GF-D8 (cell line): ENCODE results near the gene SP1.
"Not testable (repeated sequence)": the region's sequence is repeated elsewhere in the genome, so short reads cannot be mapped to it uniquely, and the experiment has no call there.

Experiments
- DNase-seq: peaks from one replicate; lab custom pipeline; 2025; lab: John Stamatoyannopoulos, UW

Gene SP1

DNA sequence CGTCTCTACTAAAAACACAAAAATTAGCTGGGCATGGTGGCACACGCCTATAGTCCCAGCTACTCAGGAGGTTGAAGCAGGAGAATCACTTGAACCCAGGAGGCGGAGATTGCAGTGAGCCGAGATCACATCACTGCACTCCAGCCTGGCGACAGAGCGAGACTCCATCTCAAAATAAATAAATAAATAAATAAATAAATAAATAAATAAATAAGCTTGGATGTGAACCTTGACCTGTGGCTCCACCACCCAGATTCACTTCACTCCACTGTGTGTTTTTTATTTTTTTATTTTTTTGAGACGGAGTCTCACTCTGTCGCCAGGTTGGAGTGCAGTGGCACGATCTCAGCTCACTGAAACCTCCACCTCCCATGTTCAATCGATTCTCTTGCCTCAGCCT, 18.3 kb upstream of the SP1 start:
- not testable (repeated sequence) for DNase-seq

GRCh38 chr12:53365245-53365904, 14.6 kb upstream of the SP1 start:
- DNase-seq = no peak

GRCh38 chr12:53373554-53374133, 6.3 kb upstream of the SP1 start:
- DNase-seq = not testable (repeated sequence)

DNA sequence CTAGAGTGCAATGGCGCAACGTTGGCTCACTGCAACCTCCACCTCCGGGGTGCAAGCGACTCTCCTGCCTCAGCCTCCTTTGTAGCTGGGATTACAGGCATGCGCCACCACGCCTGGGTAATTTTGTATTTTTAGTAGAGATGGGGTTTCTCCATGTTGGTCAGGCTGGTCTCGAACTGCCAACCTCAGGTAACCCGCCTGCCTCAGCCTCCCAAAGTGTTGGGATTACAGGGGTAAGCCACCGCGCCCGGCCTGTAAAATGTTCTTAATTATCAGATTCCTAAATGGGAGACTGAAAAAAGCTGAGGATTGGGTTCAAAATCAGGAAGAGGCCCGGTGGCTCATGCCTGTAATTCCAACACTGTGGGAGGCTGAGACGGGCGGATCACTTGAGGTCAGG, 5.7 kb upstream of the SP1 start:
- DNase-seq = not testable (repeated sequence)

DNA sequence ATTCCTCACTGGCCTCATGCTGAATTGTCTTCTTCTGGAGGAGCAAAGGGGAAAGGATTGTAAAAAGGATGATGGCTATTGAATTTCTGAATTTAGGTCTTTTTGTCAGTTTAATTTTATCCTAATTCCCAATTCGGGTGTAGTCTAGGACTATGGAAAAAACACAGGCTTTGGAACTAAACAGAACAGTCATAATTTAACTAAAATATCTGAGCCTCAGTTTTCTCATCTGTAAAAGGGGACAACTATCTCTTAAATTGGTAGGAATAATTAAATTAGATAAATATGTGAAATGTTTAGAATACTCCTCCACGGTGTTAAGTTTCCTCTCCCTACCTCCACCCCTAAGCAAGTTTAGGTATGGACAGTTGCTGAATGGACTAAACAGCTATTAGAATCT, 3.2 kb upstream of the SP1 start:
- DNase-seq = no peak

GRCh38 chr12:53378222-53378621, 1.8 kb upstream of the SP1 start:
- DNase-seq = no peak

DNA sequence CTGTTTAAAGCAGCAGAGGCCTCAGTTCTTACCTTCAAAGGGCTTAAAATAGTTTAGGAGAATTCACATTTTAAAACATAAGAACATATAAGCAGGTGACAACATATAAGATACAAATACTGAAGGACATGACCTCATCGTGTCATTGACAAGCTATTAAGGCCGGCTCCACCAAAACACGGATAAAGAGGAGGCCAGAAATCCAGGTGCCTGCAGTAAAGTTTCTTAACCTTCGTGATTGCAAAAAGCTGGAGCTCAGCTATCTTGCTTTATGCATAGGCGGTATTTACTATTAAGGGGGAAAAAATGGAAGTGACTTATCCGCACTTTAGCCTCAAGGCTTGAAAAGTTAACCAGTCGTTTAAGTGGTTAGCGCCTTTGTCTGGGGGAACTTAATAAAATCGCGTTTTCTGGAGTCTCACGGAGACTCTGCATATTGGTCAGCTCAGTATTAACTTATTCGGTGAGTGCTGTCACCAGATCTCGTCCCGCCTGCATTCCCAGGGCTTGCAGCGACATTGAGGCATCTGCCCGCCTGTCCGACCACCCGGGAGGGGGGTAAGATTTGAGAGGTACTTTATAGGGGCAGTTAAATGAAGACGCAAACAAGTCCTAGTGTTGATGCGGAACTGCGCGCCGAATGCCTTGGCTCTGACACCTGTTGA, 1.1 kb upstream of the SP1 start:
- DNase-seq = peak; percentile 26

- peak; percentile 100 for DNase-seq
Measured at GRCh38 chr12:53379389-53380103, 430 bp upstream of the SP1 start.

DNA sequence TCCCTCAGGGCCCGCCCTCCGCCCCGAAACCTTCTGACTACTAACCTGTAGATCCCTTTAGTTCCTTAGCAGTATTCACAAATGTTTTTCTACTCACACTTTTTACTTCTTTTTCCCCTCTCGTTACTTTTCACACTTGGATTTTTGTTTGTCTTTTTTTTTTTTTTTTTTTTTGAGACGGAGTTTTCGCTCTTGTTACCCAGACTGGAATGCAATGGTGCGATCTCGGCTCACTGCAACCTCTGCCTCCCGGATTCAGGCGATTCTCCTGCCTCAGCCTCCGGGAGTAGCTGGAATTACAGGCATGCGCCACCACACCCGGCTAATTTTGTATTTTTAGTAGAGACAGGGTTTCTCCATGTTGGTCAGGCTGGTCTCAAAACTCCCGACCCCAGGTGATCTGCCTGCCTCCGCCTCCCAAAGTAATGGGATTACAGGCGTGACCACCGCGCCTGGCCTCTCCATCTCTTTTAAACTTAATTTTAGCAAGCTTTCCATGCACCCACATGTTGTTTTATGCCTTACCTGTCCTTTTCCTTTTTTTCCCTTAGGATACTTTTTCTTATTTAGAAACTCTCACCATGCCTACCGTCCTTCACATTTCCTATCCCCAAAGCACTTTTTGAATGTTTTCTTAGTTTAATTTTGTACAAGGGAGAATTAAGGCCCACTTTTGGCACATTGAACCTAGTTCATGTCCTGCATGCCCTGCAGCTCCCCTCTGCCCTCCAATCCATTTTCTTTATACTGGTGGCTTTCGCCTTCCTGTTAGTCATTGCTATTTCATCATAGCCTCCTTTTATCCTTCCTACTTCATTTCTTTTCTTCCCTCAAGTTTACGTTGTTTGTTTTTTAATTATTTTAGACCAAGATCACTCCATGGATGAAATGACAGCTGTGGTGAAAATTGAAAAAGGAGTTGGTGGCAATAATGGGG, 1.1 kb downstream of the SP1 start:
- peak; percentile 28 for DNase-seq

GRCh38 chr12:53381731-53382630, 2.0 kb downstream of the SP1 start:
- DNase-seq = no peak

GRCh38 chr12:53383258-53383657, 3.3 kb downstream of the SP1 start:
- no peak for DNase-seq

DNA sequence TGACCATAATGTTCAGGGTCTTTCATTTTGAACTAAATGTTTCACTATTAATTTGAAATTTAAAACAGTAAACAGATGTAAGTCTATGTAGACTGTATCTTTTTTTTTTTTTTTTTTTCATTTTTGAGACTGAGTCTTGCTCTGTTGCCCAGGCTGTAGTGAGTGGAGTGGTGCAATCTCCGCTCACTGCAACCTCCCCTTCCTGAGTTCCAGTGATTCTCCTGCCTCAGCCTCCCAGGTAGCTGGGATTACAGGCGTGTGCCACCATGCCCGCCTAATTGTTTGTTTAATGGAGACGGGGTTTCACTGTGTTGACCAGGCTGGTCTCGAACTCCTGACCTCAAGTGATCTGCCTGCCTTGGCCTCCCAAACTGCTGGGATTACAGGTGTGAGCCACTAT, 6.4 kb downstream of the SP1 start:
- not testable (repeated sequence) for DNase-seq

DNA sequence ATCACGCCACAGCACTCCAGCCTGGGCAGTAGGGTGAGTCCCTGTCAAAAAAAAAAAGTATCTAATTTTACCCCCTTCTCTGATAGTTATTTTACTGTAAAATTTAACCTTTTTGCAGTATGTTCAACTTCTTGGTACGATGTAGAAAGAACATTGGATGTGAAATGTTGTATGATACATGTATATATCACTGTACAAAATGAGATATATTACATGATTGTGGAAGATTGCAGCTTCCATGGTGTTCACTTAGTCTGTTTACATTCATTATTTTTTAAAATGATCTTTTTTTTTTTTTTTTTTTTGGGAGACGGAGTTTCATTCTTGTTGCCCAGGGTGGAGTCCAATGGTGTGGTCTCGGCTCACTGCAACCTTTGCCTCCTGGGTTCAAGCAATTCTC, 9.0 kb downstream of the SP1 start:
- no peak for DNase-seq

DNA sequence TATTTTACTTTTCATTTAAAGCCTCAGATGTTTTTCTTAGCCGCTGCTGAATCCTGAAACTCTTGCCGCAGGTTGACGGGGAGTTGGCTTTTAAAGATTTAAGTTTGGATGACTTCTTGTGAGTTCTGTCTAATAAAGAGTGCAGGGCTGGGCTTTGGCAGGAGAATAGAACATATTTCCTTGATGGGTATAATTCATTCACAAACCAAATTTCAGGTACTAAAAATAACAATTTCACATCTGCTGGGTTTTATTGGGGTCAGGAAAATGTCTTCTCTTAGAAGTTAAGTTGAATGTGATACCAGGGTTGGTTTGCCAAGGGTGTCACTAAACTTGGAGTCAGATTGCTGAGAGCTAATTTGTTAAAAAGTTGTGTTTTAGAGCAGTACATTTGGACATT, 9.7 kb downstream of the SP1 start:
- DNase-seq = no peak

GRCh38 chr12:53391724-53392123, 11.7 kb downstream of the SP1 start:
- no peak for DNase-seq

DNA sequence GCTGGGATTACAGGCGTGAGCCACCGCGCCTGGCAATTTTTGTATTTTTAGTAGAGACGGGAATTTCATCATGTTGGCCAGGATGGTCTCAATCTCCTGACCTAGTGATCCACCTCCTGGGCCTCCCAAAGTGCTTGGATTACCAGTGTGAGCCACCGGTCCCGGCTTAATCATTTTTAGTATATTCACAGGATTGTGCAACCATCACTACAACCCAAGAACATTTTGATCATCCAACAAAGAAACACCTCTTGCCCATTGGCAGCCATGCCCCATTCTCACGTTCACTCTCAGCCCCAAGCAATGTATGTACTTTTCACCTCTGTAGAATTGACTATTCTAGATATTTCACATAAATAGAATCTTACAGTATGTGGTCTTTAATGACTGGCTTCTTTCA, 19.9 kb downstream of the SP1 start:
- DNase-seq = no peak

- not testable (repeated sequence) for DNase-seq
Measured at GRCh38 chr12:53402351-53402750, 22.4 kb downstream of the SP1 start.

DNA sequence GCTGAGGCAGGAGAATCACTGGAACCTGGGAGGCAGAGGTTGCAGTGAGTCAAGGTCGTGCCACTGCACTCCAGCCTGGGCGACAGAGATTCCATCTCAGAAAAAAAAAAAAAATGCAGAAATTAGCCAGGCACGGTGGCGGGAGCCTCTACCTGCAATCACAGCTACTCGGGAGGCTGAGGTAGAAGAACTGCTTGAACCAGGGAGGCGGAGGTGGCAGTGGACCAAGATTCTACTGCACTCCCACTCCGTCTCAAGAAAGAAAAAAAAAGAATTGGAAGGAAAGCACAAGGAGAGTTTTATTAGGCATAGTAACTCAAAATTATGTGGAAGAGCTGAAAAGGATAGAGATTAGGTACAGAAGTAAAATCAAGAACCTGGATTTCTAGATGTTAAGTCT, 22.9 kb downstream of the SP1 start:
- DNase-seq = no peak

DNA sequence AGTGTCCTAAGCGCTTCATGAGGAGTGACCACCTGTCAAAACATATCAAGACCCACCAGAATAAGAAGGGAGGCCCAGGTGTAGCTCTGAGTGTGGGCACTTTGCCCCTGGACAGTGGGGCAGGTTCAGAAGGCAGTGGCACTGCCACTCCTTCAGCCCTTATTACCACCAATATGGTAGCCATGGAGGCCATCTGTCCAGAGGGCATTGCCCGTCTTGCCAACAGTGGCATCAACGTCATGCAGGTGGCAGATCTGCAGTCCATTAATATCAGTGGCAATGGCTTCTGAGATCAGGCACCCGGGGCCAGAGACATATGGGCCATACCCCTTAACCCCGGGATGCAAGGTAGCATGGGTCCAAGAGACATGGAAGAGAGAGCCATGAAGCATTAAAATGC, 31.0 kb downstream of the SP1 start:
- no peak for DNase-seq

GRCh38 chr12:53413485-53414204, 33.7 kb downstream of the SP1 start:
- no peak for DNase-seq
